ENCODE measurements around the gene FBXO22. TPM values are rescaled to one million over a fixed set of nuclear protein-coding genes. Genes with fewer than 3 reads are reported as not detected.

The FBXO22 gene
- total and polyA plus RNA-seq, 7 donors, result 10.8 to 21.5 (median 15.7) TPM

- no peak overlapping the region for H3K27ac ChIP-seq
- no peaks in the 10 kb centered on the region for H3K9me3 ChIP-seq
- H3K4me1 ChIP-seq, result peaks cover 0 to 16% (median 11%) of the 10 kb centered on the region in 4 donors
- H3K4me3 ChIP-seq, result no peak overlapping the region
- WGBS, 2 donors, result 68 to 72% methylated on average over 5 of the region's 5 CpGs
- peaks cover 0 to 50% (median 6%) of the 10 kb centered on the region in 4 donors for H3K36me3 ChIP-seq
- H3K27me3 ChIP-seq, result no peaks in the 10 kb centered on the region
- TF ChIP-seq CTCF (IDR thresholded peaks at IDR 0.05) (no peak), EP300 (IDR thresholded peaks at IDR 0.05) (no peak), POLR2AphosphoS5 (IDR thresholded peaks at IDR 0.05) (no peak), POLR2A (IDR thresholded peaks at IDR 0.05) (no peak)
- DNase-seq, result no peak
- intact Hi-C loops (cut with DNase I), result no loop called here
Observed at GRCh38 chr15:75929799-75930565, 26.3 kb downstream of the FBXO22 start.

GRCh38 chr15:75930866-75931265 is 27.2 kb downstream of the FBXO22 start:
- Histone ChIP-seq H3K9me3 (no peaks in the 10 kb centered on the region), H3K27me3 (no peaks in the 10 kb centered on the region), H3K4me1 (peaks cover 0 to 9% (median 7%) of the 10 kb centered on the region in 4 donors), H3K27ac (no peak overlapping the region), H3K36me3 (peaks cover 0 to 58% (median 6%) of the 10 kb centered on the region in 4 donors), H3K4me3 (no peak overlapping the region)
- intact Hi-C loops (cut with DNase I), result no loop called here
- 91 to 95% methylated on average over 2 of the region's 2 CpGs for WGBS, 2 donors
- DNase-seq, result no peak
- TF ChIP-seq CTCF (IDR thresholded peaks at IDR 0.05) (no peak), POLR2A (IDR thresholded peaks at IDR 0.05) (no peak), EP300 (IDR thresholded peaks at IDR 0.05) (no peak), POLR2AphosphoS5 (IDR thresholded peaks at IDR 0.05) (no peak)

- H3K4me3 ChIP-seq, result no peak overlapping the region
- H3K9me3 ChIP-seq, result no peaks in the 10 kb centered on the region
- TF ChIP-seq CTCF (IDR thresholded peaks at IDR 0.05) (no peak), EP300 (IDR thresholded peaks at IDR 0.05) (no peak), POLR2A (IDR thresholded peaks at IDR 0.05) (no peak), POLR2AphosphoS5 (IDR thresholded peaks at IDR 0.05) (no peak)
- intact Hi-C loops (cut with DNase I), result no loop called here
- DNase-seq, result no peak
- no peak overlapping the region for H3K27ac ChIP-seq
- 38 to 74% methylated on average over 3 of the region's 3 CpGs for WGBS, 2 donors
- H3K27me3 ChIP-seq, result no peaks in the 10 kb centered on the region
- H3K4me1 ChIP-seq, result no peaks in the 10 kb centered on the region
- no peaks in the 10 kb centered on the region for H3K36me3 ChIP-seq
Observed at GRCh38 chr15:75942464-75942863, 38.8 kb downstream of the FBXO22 start.

- intact Hi-C loops (cut with DNase I), result no loop called here
- Histone ChIP-seq H3K4me1 (no peaks in the 10 kb centered on the region), H3K36me3 (no peaks in the 10 kb centered on the region), H3K27me3 (no peaks in the 10 kb centered on the region), H3K9me3 (no peaks in the 10 kb centered on the region), H3K4me3 (no peak overlapping the region), H3K27ac (no peak overlapping the region)
- 57 to 82% methylated on average over 5 of the region's 5 CpGs for WGBS, 2 donors
- no peak for DNase-seq
- no peak for TF ChIP-seq EP300 (IDR thresholded peaks at IDR 0.05)
- no peak for TF ChIP-seq CTCF (IDR thresholded peaks at IDR 0.05)
- TF ChIP-seq POLR2AphosphoS5 (IDR thresholded peaks at IDR 0.05), result no peak
- TF ChIP-seq POLR2A (IDR thresholded peaks at IDR 0.05), result no peak
Observed at GRCh38 chr15:75943246-75943645, 39.6 kb downstream of the FBXO22 start.
